ENCODE results near the gene IFNAR1. TPM values are rescaled to one million over a fixed set of nuclear protein-coding genes. Genes with fewer than 3 reads are reported as not detected.

Gene IFNAR1
- total and polyA plus RNA-seq, 2 experiments from 2014 or later = 14.0 to 18.7 TPM

- Histone ChIP-seq H3K4me3 (peak overlapping the region; percentile 34; the same call in 1 of the 2 replicates), H3K4me2 (peak overlapping the region; percentile 48; the same call in 1 of the 2 replicates), H3K27me3 (ENCODE audit: insufficient read depth) (no peaks in the 10 kb centered on the region), H3K9me2 (ENCODE audit: insufficient read depth) (no peaks in the 10 kb centered on the region), H3K36me3 (ENCODE audit: insufficient read depth) (no peaks in the 10 kb centered on the region), H2AFZ (no peak overlapping the region), H4K20me1 (replicated peaks; ENCODE audit: insufficient read depth) (no peaks in the 10 kb centered on the region), H3K4me1 (ENCODE audit: insufficient read depth) (peaks cover 6% of the 10 kb centered on the region; the same call in 1 of the 2 replicates), H3K27ac (ENCODE audit: low read depth) (no peak overlapping the region), H3K79me2 (replicated peaks; ENCODE audit: insufficient read depth) (no peaks in the 10 kb centered on the region), H3F3A (replicated peaks; ENCODE audit: low read depth) (no peaks in the 10 kb centered on the region; the same call in 1 of the 2 replicates)
- Mint-ChIP-seq H3K36me3 (ENCODE audit: low read depth) (peaks cover 14% of the 10 kb centered on the region), H3K9me3 (peaks cover 15% of the 10 kb centered on the region), H3K4me3 (peak overlapping the region; percentile 13; the same call in 2 of the 3 replicates), H3K27me3 (ENCODE audit: insufficient read depth, low read depth, poor library complexity) (no peaks in the 10 kb centered on the region), H3K27ac (no peak overlapping the region), H3K4me1 (peaks cover 15% of the 10 kb centered on the region)
- DNase-seq (ENCODE audit: low spot score) (peak; percentile 90), ATAC-seq (peak; percentile 95)
- TF ChIP-seq ZNF331 (CRISPR knock-in tag; IDR thresholded peaks at IDR 0.05; ENCODE audit: low read depth) = no peak
- TF ChIP-seq ZNF114 (CRISPR knock-in tag; IDR thresholded peaks at IDR 0.05) = no peak
- TF ChIP-seq EZH2 (IDR thresholded peaks at IDR 0.05; ENCODE audit: low read depth, unreplicated experiment) = no peak
- TF ChIP-seq ZNF462 (CRISPR knock-in tag; IDR thresholded peaks at IDR 0.05) = 0 out of 2 replicates have a peak, but pooled peaks have one; percentile 25
- TF ChIP-seq ETS1 (IDR thresholded peaks at IDR 0.05) = no peak
- TF ChIP-seq CTCF (conservative IDR thresholded peaks at IDR 0.05; ENCODE audit: low read depth in 2 of 2) = peak; percentile 91 to 95
- no peak for TF ChIP-seq REST (IDR thresholded peaks at IDR 0.05; ENCODE audit: unreplicated experiment)
- no peak for TF ChIP-seq NANOG (IDR thresholded peaks at IDR 0.05; ENCODE audit: borderline replicate concordance)
- no peak for TF ChIP-seq POLR2AphosphoS5 (IDR thresholded peaks at IDR 0.05; ENCODE audit: low read depth)
These were observed 36.3 kb downstream of the IFNAR1 start for GRCh38 chr21:33360881-33361602.
